Lower leg skin (tissue), 3 donors: ENCODE data around the gene FERD3L.

Experiments
- POLR2A ChIP-seq, 2 donors: fragments of 450-650 bp; IDR thresholded peaks; one replicate each; pipeline ENCODE4 v1.6.1; 2016 to 2017; ENCODE audit warnings: antibody characterized with exemption in 2 of 2, mild to moderate bottlenecking in 1 of 2, moderate library complexity in 1 of 2
- TF ChIP-seq, protein P1 (sequence below), 3 donors: fragments of 450-650 bp; IDR thresholded peaks; one replicate each; pipeline ENCODE4 v1.5.1; 2016; ENCODE audit warnings: antibody characterized with exemption in 3 of 3, mild to moderate bottlenecking in 3 of 3, moderate library complexity in 2 of 3

DNA sequence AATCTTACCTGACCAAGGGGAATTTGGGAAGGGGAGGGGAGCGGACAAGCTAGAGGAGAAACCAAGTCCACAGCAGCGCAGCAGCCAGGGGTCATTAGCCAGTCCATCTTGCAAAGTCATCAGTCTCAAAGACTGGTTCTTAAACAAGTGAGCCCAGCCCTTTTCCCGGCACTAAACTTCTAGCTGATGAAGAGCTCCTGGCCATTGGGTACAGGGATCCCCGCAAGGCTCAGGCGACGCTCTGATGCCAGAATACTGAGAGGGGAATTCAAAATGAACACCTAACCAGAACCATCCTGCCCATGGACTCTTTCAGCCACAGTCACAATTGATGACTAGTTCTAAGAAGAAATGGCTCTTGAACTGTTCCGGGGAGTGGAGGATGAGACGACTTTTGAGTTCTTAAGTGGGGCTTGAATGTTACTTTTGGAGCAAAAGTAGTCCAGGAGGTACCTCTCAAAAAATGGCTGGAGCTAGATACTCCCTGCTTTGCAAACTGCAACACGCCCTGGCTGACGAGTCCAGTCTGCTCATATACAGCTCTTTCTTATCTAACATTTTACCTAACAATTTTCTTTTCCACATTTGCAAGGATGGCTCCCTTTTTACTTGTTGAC lies 25.2 kb downstream of the FERD3L start:
- TF ChIP-seq POLR2A (IDR thresholded peaks at IDR 0.05), result no peak
- TF ChIP-seq, protein P1, sequence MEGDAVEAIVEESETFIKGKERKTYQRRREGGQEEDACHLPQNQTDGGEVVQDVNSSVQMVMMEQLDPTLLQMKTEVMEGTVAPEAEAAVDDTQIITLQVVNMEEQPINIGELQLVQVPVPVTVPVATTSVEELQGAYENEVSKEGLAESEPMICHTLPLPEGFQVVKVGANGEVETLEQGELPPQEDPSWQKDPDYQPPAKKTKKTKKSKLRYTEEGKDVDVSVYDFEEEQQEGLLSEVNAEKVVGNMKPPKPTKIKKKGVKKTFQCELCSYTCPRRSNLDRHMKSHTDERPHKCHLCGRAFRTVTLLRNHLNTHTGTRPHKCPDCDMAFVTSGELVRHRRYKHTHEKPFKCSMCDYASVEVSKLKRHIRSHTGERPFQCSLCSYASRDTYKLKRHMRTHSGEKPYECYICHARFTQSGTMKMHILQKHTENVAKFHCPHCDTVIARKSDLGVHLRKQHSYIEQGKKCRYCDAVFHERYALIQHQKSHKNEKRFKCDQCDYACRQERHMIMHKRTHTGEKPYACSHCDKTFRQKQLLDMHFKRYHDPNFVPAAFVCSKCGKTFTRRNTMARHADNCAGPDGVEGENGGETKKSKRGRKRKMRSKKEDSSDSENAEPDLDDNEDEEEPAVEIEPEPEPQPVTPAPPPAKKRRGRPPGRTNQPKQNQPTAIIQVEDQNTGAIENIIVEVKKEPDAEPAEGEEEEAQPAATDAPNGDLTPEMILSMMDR (IDR thresholded peaks at IDR 0.05), result no peak
